Adrenal gland (tissue), 5 donors: ENCODE measurements around the gene AEBP1.

Source experiments
- POLR2A ChIP-seq, 2 donors: fragments of 450-650 bp; IDR thresholded peaks; one replicate each; pipeline ENCODE4 v1.6.1; 2017; ENCODE audit warnings: antibody characterized with exemption in 2 of 2, mild to moderate bottlenecking in 2 of 2, moderate library complexity in 1 of 2
- TF ChIP-seq, protein P1 (sequence below), 6 experiments: fragments of 450-650 bp in 4 of 6; fragments of 200-600 bp in 2 of 6; sonication (generic) in 1 of 6; IDR thresholded peaks; 1 replicate in 5 of 6; 2 replicates in 1 of 6; pipeline versions ENCODE4 v1.5.1 to v1.8.0; 2016 to 2021; ENCODE audit warnings: antibody characterized with exemption in 6 of 6, mild to moderate bottlenecking in 2 of 6, moderate library complexity in 1 of 6
- donor health status: DM: no; HTN: no; CAD: no.

DNA sequence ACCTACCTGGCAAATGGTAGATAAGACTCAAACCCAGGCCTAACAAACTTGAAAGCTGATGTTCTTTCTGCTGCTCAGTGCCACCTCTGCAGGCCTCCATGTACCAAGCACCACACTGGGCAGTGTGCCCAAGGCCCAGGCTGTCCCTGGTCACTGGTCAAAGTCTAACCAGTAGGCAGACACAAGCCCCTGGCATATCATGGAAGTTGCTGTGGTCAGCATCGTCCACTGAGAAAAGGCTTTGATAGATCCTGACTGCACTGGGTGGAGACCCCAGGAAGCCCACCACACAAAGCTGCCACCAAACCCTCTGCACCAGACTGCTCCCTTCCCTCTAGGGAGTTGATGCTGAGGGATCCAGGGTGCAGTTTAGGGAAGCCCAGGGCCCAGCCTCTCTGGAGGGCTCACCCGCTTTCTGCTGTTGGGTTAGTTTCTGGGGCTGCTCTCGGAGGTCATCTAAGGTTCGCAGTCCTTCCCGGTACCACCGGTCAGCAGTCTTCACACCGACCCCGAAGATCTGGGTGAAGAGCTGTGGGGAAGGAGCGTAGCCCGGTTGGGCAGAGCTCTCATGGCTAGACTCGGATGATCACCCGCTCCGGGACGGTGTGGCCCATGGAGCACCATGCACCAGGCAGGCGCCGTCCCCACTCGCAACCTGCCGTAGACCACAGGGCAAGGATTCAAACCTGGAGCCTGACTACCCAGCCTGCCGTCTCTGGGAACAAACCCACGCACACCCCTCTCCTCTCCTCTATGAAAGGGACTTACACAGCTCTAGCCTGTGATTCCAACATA lies 27.8 kb upstream of the AEBP1 start:
- TF ChIP-seq, protein P1, sequence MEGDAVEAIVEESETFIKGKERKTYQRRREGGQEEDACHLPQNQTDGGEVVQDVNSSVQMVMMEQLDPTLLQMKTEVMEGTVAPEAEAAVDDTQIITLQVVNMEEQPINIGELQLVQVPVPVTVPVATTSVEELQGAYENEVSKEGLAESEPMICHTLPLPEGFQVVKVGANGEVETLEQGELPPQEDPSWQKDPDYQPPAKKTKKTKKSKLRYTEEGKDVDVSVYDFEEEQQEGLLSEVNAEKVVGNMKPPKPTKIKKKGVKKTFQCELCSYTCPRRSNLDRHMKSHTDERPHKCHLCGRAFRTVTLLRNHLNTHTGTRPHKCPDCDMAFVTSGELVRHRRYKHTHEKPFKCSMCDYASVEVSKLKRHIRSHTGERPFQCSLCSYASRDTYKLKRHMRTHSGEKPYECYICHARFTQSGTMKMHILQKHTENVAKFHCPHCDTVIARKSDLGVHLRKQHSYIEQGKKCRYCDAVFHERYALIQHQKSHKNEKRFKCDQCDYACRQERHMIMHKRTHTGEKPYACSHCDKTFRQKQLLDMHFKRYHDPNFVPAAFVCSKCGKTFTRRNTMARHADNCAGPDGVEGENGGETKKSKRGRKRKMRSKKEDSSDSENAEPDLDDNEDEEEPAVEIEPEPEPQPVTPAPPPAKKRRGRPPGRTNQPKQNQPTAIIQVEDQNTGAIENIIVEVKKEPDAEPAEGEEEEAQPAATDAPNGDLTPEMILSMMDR (IDR thresholded peaks at IDR 0.05): no peak
- TF ChIP-seq POLR2A (IDR thresholded peaks at IDR 0.05): no peak
